ENCODE measurements around the gene UTP14C. TPM values are rescaled to one million over a fixed set of nuclear protein-coding genes. Genes with fewer than 3 reads are reported as not detected.
"Not testable (repeated sequence)": the region's sequence is repeated elsewhere in the genome, so short reads cannot be mapped to it uniquely, and the experiment has no call there.

Gene UTP14C
- total RNA-seq, 1 donor from 2014 or later, result 22.3 TPM

DNA sequence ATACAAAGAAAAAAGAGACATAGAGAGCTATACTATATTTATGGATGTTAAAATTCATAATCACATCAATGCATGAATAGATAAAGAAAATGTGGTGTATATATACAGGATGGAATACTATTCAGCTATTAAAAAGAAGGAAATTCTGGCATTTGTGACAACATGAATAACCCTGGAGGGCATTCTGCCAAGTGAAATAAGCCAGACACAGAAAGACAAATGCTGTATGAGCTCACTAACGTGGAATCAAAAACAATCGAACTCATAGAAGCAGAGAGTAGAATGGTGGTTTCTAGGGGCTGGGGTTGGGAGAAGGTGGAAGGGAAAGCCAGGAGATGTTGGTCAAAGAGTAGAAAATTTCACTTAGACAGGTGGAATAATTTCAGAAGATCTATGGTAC, 24.0 kb downstream of the UTP14C start:
- Mint-ChIP-seq H3K27me3 (ENCODE audit: low read depth) (no peaks in the 10 kb centered on the region), H3K4me1 (ENCODE audit: low read depth) (no peaks in the 10 kb centered on the region), H3K4me3 (ENCODE audit: unreplicated experiment) (no peak overlapping the region), H3K27ac (ENCODE audit: unreplicated experiment) (no peak overlapping the region), H3K9me3 (ENCODE audit: low read depth) (peaks cover 9% of the 10 kb centered on the region), H3K36me3 (ENCODE audit: low read depth) (peaks cover 7% of the 10 kb centered on the region)
- no peak for DNase-seq (ENCODE audit: low spot score)
- TF ChIP-seq, protein P1, sequence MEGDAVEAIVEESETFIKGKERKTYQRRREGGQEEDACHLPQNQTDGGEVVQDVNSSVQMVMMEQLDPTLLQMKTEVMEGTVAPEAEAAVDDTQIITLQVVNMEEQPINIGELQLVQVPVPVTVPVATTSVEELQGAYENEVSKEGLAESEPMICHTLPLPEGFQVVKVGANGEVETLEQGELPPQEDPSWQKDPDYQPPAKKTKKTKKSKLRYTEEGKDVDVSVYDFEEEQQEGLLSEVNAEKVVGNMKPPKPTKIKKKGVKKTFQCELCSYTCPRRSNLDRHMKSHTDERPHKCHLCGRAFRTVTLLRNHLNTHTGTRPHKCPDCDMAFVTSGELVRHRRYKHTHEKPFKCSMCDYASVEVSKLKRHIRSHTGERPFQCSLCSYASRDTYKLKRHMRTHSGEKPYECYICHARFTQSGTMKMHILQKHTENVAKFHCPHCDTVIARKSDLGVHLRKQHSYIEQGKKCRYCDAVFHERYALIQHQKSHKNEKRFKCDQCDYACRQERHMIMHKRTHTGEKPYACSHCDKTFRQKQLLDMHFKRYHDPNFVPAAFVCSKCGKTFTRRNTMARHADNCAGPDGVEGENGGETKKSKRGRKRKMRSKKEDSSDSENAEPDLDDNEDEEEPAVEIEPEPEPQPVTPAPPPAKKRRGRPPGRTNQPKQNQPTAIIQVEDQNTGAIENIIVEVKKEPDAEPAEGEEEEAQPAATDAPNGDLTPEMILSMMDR (IDR thresholded peaks at IDR 0.05), result no peak

DNA sequence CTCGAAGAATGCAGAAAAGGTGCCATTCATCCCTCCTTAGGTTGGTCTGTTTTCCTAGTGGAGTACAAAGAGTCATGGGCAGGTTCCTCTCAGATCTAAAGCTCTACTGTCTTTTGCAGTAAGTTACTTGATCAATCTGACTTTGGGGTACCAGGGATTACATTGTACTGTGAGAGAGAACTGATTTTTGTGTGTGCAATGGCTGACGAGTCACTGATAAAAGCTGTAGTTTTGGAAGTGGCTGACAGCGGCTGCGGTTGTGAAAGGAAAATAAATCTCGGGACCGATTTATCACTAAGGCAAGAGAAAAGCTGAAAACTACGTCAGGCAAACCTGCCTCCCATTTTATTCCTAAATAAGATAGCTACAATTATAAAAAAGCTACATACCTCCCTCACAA, 26.9 kb downstream of the UTP14C start:
- no peaks in the 10 kb centered on the region for H3K27me3 Mint-ChIP-seq (ENCODE audit: low read depth)
- H3K9me3 Mint-ChIP-seq (ENCODE audit: low read depth), result peaks cover 11% of the 10 kb centered on the region
- peaks cover 3% of the 10 kb centered on the region for H3K36me3 Mint-ChIP-seq (ENCODE audit: low read depth)
- no peak overlapping the region for H3K4me3 Mint-ChIP-seq (ENCODE audit: unreplicated experiment)
- no peak overlapping the region for H3K27ac Mint-ChIP-seq (ENCODE audit: unreplicated experiment)
- TF ChIP-seq, protein P1 (IDR thresholded peaks at IDR 0.05), result no peak
- no peaks in the 10 kb centered on the region for H3K4me1 Mint-ChIP-seq (ENCODE audit: low read depth)
- DNase-seq (ENCODE audit: low spot score), result no peak

DNA sequence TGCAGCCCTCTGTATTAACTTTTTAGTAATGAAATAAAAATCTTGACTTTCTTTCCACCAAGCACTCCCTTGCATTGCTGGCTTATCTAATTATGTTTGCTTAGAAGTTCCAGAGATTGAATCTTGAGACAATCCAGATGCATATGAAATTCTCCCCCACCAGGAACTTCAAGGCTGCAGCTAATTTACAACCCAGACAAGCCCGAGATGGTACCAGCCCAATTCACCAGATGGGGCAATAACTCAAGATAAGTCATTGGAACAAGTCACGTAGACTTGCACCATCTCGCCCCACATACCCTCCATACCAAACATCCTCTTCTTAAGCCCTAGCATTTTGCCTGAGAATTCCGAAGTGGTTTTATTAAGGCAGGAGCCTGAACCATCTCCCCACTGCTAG, 29.0 kb downstream of the UTP14C start:
- Mint-ChIP-seq H3K36me3 (ENCODE audit: low read depth) (peaks cover 3% of the 10 kb centered on the region), H3K9me3 (ENCODE audit: low read depth) (peaks cover 10% of the 10 kb centered on the region), H3K4me1 (ENCODE audit: low read depth) (no peaks in the 10 kb centered on the region), H3K4me3 (ENCODE audit: unreplicated experiment) (no peak overlapping the region), H3K27me3 (ENCODE audit: low read depth) (no peaks in the 10 kb centered on the region), H3K27ac (ENCODE audit: unreplicated experiment) (no peak overlapping the region)
- TF ChIP-seq, protein P1 (IDR thresholded peaks at IDR 0.05), result no peak
- no peak for DNase-seq (ENCODE audit: low spot score)

DNA sequence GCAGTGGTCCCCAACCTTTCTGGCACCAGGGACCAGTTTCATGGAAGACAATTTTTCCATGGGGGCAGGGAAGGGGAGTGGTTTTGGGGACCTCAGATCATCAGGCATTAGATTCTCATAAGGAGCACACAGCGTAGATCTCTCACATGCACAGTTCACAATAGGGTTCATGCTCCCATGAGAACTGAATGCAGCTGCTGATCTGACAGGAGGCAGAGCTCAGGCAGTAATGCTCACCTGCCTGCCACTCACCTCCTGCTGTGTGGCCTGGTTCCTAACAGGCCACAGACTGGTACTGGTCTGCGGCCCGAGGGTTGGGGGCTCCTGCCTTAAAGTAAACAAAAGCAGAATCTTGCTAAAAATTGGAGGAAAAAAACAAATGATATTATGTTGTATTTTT, 36.6 kb downstream of the UTP14C start:
- not testable (repeated sequence) for DNase-seq (ENCODE audit: low spot score); H3K36me3 Mint-ChIP-seq (ENCODE audit: low read depth); H3K27ac Mint-ChIP-seq (ENCODE audit: unreplicated experiment)

DNA sequence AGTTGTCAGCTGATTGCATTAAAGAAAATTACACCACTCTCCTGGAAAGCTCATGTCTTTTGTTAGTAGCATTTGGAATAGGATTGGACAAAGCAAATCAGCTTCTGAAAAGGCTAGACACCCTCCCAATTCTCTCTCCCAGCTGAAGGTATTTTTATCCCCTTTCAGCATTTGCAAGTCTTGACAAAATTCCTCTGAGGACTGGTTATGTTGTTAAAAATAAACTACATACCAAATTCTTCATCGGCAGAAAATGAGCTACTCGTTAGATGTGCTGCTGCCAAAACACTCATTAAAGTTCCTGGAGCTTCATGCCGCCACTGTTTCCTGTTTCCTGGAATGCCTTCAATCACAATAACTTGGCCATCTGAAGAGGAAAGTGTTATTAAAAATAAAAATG, 37.1 kb downstream of the UTP14C start:
- peaks cover 11% of the 10 kb centered on the region for H3K9me3 Mint-ChIP-seq (ENCODE audit: low read depth)
- no peak for DNase-seq (ENCODE audit: low spot score)
- no peak overlapping the region for H3K4me3 Mint-ChIP-seq (ENCODE audit: unreplicated experiment)
- H3K4me1 Mint-ChIP-seq (ENCODE audit: low read depth), result peaks cover 10% of the 10 kb centered on the region
- TF ChIP-seq, protein P1 (IDR thresholded peaks at IDR 0.05), result no peak
- H3K27ac Mint-ChIP-seq (ENCODE audit: unreplicated experiment), result peak overlapping the region; percentile 50
- H3K36me3 Mint-ChIP-seq (ENCODE audit: low read depth), result no peaks in the 10 kb centered on the region
- no peaks in the 10 kb centered on the region for H3K27me3 Mint-ChIP-seq (ENCODE audit: low read depth)

More for the DNA sequence above, 36.6 kb downstream of the UTP14C start:
- not testable (repeated sequence) for H3K4me3 Mint-ChIP-seq (ENCODE audit: unreplicated experiment); H3K4me1 Mint-ChIP-seq (ENCODE audit: low read depth); H3K27me3 Mint-ChIP-seq (ENCODE audit: low read depth)
- H3K9me3 Mint-ChIP-seq (ENCODE audit: low read depth), result peaks cover 11% of the 10 kb centered on the region

DNA sequence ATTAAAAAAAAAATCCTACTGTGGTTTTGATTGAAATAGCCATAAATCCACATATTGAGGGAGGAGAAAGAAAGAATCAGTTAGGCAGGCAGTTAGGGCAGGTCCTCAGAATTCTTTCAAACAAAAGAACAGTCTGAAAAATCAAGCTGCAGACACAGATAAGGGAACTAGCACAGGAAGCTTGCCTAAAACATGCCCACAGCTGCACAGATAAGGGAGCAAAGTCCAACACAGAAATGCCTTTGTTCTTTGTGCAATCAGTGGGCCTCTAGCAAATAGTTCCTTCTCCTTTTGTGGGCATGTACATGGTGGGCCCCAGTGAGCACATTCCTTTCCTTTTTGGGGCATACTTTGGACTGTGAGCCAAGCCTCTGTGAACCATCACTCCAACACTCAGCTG, 42.7 kb downstream of the UTP14C start:
- Mint-ChIP-seq H3K27ac (ENCODE audit: unreplicated experiment) (no peak overlapping the region), H3K9me3 (ENCODE audit: low read depth) (peaks cover 41% of the 10 kb centered on the region), H3K36me3 (ENCODE audit: low read depth) (peaks cover 11% of the 10 kb centered on the region), H3K27me3 (ENCODE audit: low read depth) (no peaks in the 10 kb centered on the region), H3K4me1 (ENCODE audit: low read depth) (peaks cover 8% of the 10 kb centered on the region), H3K4me3 (ENCODE audit: unreplicated experiment) (no peak overlapping the region)
- TF ChIP-seq, protein P1 (IDR thresholded peaks at IDR 0.05), result no peak
- DNase-seq (ENCODE audit: low spot score), result no peak

Measured in chondrocyte (in vitro differentiated cells).